Measurements from ENCODE around the gene TBKBP1. TPM values are rescaled to one million over a fixed set of nuclear protein-coding genes. Genes with fewer than 3 reads are reported as not detected.

Gene TBKBP1
- total RNA-seq, 1 experiment from 2014 or later: 33.2 TPM

GRCh38 chr17:47686276-47686635 lies 7.7 kb upstream of the TBKBP1 start:
- H3K9ac ChIP-seq (ENCODE audit: extremely low read depth, insufficient read length, low read length): no peak overlapping the region
- no peaks in the 10 kb centered on the region for H3K27me3 ChIP-seq (ENCODE audit: insufficient read depth, low read length)
- H3K79me2 ChIP-seq (ENCODE audit: insufficient read depth, low read length): no peaks in the 10 kb centered on the region
- no peak overlapping the region for H2BK20ac ChIP-seq (ENCODE audit: low read depth, low read length, poor library complexity, severe bottlenecking)
- no peak overlapping the region for H2AFZ ChIP-seq (ENCODE audit: low read length)
- no peaks in the 10 kb centered on the region for H3K23me2 ChIP-seq (ENCODE audit: insufficient read length, low read depth, low read length, poor library complexity, severe bottlenecking)
- no peak overlapping the region for H2AK5ac ChIP-seq (ENCODE audit: insufficient read length, low read length)
- H3T11ph ChIP-seq (ENCODE audit: low read length): no peak overlapping the region
- no peaks in the 10 kb centered on the region for H3K9me3 ChIP-seq (ENCODE audit: control insufficient read depth, low read depth, low read length)
- H3K18ac ChIP-seq (ENCODE audit: insufficient read length, low read depth, low read length): no peak overlapping the region
- H3K14ac ChIP-seq (ENCODE audit: insufficient read depth, low read length): no peak overlapping the region
- H2BK120ac ChIP-seq (ENCODE audit: low read depth, low read length, poor library complexity, severe bottlenecking): no peak overlapping the region
- no CpG with 5 or more reads among the region's 1 CpG for WGBS (ENCODE audit: extremely low coverage, insufficient read length, low lambda C conversion rate)
- H3K23ac ChIP-seq (ENCODE audit: insufficient read length, low read depth, low read length): no peak overlapping the region
- Mint-ChIP-seq H3K27ac (peak overlapping the region in 2 of 3 experiments; percentile 27 to 90; a peak in 2 of 7 replicates), H3K36me3 (ENCODE audit: insufficient read depth in 1 of 3, low read depth in 3 of 3) (peaks cover 20 to 44% (median 37%) of the 10 kb centered on the region in 3 experiments; a peak in 6 of 7 replicates), H3K9me3 (no peaks in the 10 kb centered on the region; a peak in 1 of 5 replicates), H3K4me1 (peaks cover 28 to 30% of the 10 kb centered on the region in 2 experiments), H3K27me3 (ENCODE audit: low read depth) (no peaks in the 10 kb centered on the region), H3K4me3 (no peak overlapping the region)
- no peak overlapping the region for H2BK15ac ChIP-seq (ENCODE audit: low read depth, low read length)
- DNase-seq: no peak
- H4K20me1 ChIP-seq (ENCODE audit: control insufficient read depth, insufficient read depth, insufficient read length): no peaks in the 10 kb centered on the region
- H2BK5ac ChIP-seq (ENCODE audit: insufficient read length, low read length): no peak overlapping the region
- H2BK12ac ChIP-seq (ENCODE audit: insufficient read length, low read depth, low read length): no peak overlapping the region
- no peak overlapping the region for H3K27ac ChIP-seq (ENCODE audit: insufficient read length, low read depth, low read length)
- H3K56ac ChIP-seq (ENCODE audit: insufficient read length, low read depth, low read length): no peak overlapping the region
- peaks cover 5% of the 10 kb centered on the region; the same call in 1 of the 2 replicates for H3K4me1 ChIP-seq (ENCODE audit: insufficient read depth, low read length)
- H4K5ac ChIP-seq (ENCODE audit: insufficient read length, low read depth, low read length): no peak overlapping the region
- TF ChIP-seq CTCF (conservative IDR thresholded peaks at IDR 0.05): no peak
- no peak overlapping the region for H3K4me2 ChIP-seq (ENCODE audit: insufficient read depth, insufficient read length, low read length)
- H3K79me1 ChIP-seq (ENCODE audit: insufficient read depth, low read depth, low read length, poor library complexity, severe bottlenecking): no peaks in the 10 kb centered on the region
- H3K4ac ChIP-seq (ENCODE audit: low read depth, low read length): no peak overlapping the region
- H4K8ac ChIP-seq (replicated peaks; ENCODE audit: insufficient read length, low read depth, low read length): no peak overlapping the region
- no peak overlapping the region for H4K91ac ChIP-seq (ENCODE audit: insufficient read length, low read depth, low read length)

Data from H9 (cell line).